ENCODE measurements around the gene SETX.

SETX gene

DNA sequence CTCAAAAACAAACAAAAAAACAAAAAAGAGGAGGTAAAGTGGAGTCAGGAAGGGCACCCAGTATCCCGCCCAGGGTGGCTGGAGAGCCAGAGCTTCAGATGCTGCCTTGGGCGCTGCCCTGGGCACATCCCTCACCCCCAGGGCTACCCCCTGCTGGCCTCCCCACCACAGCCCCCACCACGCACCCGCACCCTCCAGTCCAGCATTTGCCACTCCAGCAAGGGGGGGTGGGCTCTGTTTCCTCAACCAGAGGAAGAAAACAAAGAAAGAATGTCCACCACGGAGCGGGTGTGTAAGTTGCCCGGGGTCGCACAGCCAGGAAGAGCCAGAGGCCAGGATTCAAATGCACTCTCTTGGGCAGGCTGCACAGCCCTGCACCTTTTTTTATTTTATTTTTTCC lies 106.8 kb downstream of the SETX start:
- ATAC-seq, result no peak

GRCh38 chr9:132245465-132245864 lies 109.3 kb downstream of the SETX start:
- ATAC-seq, result no peak
- TF ChIP-seq RARB (CRISPR knock-in tag; IDR thresholded peaks at IDR 0.05) (no peak), ZNF70 (CRISPR knock-in tag; IDR thresholded peaks at IDR 0.05) (no peak), BACH2 (CRISPR knock-in tag; IDR thresholded peaks at IDR 0.05; ENCODE audit: borderline replicate concordance) (no peak), ISL1 (CRISPR knock-in tag; IDR thresholded peaks at IDR 0.05) (no peak), ZNF565 (CRISPR knock-in tag; conservative IDR thresholded peaks at IDR 0.05; ENCODE audit: low read depth) (no peak), ZFP3 (CRISPR knock-in tag; IDR thresholded peaks at IDR 0.05) (no peak), ESRRG (CRISPR knock-in tag; IDR thresholded peaks at IDR 0.05) (no peak), GLIS3 (CRISPR knock-in tag; IDR thresholded peaks at IDR 0.05) (no peak), PPARA (CRISPR knock-in tag; IDR thresholded peaks at IDR 0.05; ENCODE audit: borderline replicate concordance) (no peak), TCF4 (CRISPR knock-in tag; IDR thresholded peaks at IDR 0.05; ENCODE audit: borderline replicate concordance) (no peak), ZC3H10 (CRISPR knock-in tag; IDR thresholded peaks at IDR 0.05) (no peak)

More for the DNA sequence above, 106.8 kb downstream of the SETX start:
- no peak for TF ChIP-seq TOX (CRISPR knock-in tag; IDR thresholded peaks at IDR 0.05; ENCODE audit: borderline replicate concordance)
- TF ChIP-seq BACH2 (CRISPR knock-in tag; IDR thresholded peaks at IDR 0.05; ENCODE audit: borderline replicate concordance), result no peak
- TF ChIP-seq ZFP30 (CRISPR knock-in tag; IDR thresholded peaks at IDR 0.05), result no peak
- TF ChIP-seq ESRRG (CRISPR knock-in tag; IDR thresholded peaks at IDR 0.05), result no peak
- TF ChIP-seq CSDC2 (CRISPR knock-in tag; IDR thresholded peaks at IDR 0.05), result no peak
- TF ChIP-seq ARNTL (CRISPR knock-in tag; IDR thresholded peaks at IDR 0.05; ENCODE audit: borderline replicate concordance, low read depth), result no peak
- no peak for TF ChIP-seq ZC3H10 (CRISPR knock-in tag; IDR thresholded peaks at IDR 0.05)
- no peak for TF ChIP-seq TCF4 (CRISPR knock-in tag; IDR thresholded peaks at IDR 0.05; ENCODE audit: borderline replicate concordance)
- no peak for TF ChIP-seq OSR1 (CRISPR knock-in tag; IDR thresholded peaks at IDR 0.05)
- no peak for TF ChIP-seq RARB (CRISPR knock-in tag; IDR thresholded peaks at IDR 0.05)
- no peak for TF ChIP-seq SNAI2 (CRISPR knock-in tag; IDR thresholded peaks at IDR 0.05)
- TF ChIP-seq, protein P1, sequence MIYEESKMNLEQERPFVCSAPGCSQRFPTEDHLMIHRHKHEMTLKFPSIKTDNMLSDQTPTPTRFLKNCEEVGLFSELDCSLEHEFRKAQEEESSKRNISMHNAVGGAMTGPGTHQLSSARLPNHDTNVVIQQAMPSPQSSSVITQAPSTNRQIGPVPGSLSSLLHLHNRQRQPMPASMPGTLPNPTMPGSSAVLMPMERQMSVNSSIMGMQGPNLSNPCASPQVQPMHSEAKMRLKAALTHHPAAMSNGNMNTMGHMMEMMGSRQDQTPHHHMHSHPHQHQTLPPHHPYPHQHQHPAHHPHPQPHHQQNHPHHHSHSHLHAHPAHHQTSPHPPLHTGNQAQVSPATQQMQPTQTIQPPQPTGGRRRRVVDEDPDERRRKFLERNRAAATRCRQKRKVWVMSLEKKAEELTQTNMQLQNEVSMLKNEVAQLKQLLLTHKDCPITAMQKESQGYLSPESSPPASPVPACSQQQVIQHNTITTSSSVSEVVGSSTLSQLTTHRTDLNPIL (CRISPR knock-in tag; IDR thresholded peaks at IDR 0.05; ENCODE audit: low read depth), result no peak
- TF ChIP-seq ZNF70 (CRISPR knock-in tag; IDR thresholded peaks at IDR 0.05), result no peak
- TF ChIP-seq ZFP3 (CRISPR knock-in tag; IDR thresholded peaks at IDR 0.05), result no peak
- TF ChIP-seq GLIS3 (CRISPR knock-in tag; IDR thresholded peaks at IDR 0.05), result no peak
- TF ChIP-seq PPARA (CRISPR knock-in tag; IDR thresholded peaks at IDR 0.05; ENCODE audit: borderline replicate concordance), result no peak
- TF ChIP-seq, protein P2, sequence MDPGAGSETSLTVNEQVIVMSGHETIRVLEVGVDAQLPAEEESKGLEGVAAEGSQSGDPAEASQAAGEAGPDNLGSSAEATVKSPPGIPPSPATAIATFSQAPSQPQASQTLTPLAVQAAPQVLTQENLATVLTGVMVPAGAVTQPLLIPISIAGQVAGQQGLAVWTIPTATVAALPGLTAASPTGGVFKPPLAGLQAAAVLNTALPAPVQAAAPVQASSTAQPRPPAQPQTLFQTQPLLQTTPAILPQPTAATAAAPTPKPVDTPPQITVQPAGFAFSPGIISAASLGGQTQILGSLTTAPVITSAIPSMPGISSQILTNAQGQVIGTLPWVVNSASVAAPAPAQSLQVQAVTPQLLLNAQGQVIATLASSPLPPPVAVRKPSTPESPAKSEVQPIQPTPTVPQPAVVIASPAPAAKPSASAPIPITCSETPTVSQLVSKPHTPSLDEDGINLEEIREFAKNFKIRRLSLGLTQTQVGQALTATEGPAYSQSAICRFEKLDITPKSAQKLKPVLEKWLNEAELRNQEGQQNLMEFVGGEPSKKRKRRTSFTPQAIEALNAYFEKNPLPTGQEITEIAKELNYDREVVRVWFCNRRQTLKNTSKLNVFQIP (CRISPR knock-in tag; IDR thresholded peaks at IDR 0.05; ENCODE audit: borderline replicate concordance, low read depth), result no peak

DNA sequence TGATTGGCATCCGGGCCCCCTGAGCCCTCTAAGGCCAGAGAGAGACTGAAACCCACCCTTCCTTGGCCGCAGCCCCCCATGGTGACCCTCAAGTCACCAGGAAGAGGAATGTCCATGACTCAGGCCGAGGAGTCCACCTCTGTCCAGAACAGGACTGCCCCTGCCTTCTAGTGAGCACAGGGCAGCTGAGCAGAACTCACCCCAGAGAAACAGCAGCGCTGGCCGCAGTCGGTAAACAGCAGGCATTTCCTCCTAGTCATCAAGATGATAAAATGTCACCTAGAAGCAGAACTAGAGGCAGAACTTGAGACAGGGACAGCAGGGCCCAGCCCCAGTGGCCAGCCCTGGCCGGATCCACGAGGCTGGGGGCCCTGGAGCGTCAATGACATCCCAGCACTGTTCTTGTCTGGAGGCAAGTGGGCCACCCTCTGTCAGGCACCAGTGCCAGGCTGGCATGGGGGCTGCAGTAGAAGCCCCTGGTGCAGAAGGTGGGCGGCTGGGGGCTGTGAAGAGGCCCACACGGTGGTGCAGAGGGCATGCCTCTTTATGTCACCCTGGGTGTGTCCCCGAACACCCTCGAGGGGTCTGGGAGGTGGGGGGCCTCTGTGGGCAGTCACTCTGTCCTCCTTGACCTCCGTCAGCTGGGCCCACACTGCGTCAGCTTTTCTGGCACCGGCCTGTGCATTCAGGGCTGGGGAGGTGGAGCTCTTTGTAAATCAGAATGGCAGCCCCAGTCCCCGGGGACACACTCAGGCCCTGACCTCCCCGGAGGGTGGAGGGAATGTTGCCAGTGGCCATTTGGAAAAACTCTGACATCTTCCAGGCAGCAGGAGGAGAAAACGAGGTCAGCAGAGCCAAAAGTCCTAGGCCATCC lies 110.0 kb downstream of the SETX start:
- ATAC-seq, result no peak
- TF ChIP-seq SNAI2 (CRISPR knock-in tag; IDR thresholded peaks at IDR 0.05), result no peak

DNA sequence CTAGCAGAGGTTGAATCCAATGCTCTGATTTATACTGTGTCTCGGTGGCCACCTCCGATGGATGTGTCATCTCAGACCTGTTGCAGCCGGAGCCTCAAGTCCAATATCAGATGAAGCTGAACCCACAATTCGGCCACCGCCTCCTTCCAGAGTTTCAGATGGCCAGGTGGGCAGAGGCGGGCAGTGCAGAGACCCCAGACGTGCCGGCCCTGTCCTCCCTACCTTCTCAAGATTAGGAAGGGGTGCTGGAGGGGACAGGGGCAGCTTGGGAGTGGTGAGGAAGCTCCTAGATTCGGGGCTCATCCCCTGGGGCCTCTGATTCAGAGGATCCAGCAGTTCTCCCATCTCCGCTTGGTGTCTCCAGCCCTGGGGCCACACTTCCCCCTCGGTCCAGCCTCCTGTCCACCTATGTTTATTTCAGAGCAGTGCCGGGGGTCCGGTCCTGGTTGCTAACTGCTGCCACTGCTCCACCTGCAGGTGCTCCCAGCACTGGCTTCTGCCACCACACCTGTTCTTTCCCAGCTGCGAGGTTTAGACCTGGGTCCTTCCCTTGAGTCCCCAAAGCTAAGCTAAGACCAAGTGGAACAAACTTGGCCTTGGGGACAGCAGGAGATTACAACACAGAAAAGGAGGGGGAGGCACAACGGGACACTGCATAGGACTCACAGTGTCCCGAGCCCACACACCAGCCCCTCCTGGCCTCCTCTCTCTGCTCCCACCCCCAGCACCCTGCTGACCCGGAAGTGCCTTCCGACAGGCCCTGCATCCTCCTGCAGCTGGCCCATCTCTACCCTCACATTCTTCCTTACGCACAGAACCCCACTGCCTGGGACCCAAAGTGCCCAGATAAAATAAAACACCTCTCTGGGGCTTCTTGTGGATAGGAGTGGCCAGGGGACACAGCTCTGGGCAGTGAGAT lies 111.4 kb downstream of the SETX start:
- ATAC-seq, result no peak
- TF ChIP-seq TSHZ2 (CRISPR knock-in tag; IDR thresholded peaks at IDR 0.05) (no peak), GLIS3 (CRISPR knock-in tag; IDR thresholded peaks at IDR 0.05) (no peak), TCF4 (CRISPR knock-in tag; IDR thresholded peaks at IDR 0.05; ENCODE audit: borderline replicate concordance) (no peak), PATZ1 (CRISPR knock-in tag; IDR thresholded peaks at IDR 0.05; ENCODE audit: borderline replicate concordance) (no peak), ZNF70 (CRISPR knock-in tag; IDR thresholded peaks at IDR 0.05) (no peak), CSDC2 (CRISPR knock-in tag; IDR thresholded peaks at IDR 0.05) (no peak), ZFP3 (CRISPR knock-in tag; IDR thresholded peaks at IDR 0.05) (no peak), ISL1 (CRISPR knock-in tag; IDR thresholded peaks at IDR 0.05) (no peak), ZC3H10 (CRISPR knock-in tag; IDR thresholded peaks at IDR 0.05) (no peak), ZNF565 (CRISPR knock-in tag; conservative IDR thresholded peaks at IDR 0.05; ENCODE audit: low read depth) (no peak)
- TF ChIP-seq, protein P1 (CRISPR knock-in tag; IDR thresholded peaks at IDR 0.05; ENCODE audit: low read depth), result no peak
- TF ChIP-seq, protein P3, sequence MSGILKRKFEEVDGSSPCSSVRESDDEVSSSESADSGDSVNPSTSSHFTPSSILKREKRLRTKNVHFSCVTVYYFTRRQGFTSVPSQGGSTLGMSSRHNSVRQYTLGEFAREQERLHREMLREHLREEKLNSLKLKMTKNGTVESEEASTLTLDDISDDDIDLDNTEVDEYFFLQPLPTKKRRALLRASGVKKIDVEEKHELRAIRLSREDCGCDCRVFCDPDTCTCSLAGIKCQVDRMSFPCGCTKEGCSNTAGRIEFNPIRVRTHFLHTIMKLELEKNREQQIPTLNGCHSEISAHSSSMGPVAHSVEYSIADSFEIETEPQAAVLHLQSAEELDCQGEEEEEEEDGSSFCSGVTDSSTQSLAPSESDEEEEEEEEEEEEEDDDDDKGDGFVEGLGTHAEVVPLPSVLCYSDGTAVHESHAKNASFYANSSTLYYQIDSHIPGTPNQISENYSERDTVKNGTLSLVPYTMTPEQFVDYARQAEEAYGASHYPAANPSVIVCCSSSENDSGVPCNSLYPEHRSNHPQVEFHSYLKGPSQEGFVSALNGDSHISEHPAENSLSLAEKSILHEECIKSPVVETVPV (CRISPR knock-in tag; IDR thresholded peaks at IDR 0.05), result no peak
